Choroid plexus epithelial cell (primary cell): Measurements from ENCODE around the gene LTB4R.
A peak's percentile ranks its signal among the peaks of the same experiment; 100 is the strongest.

Source experiments
- DNase-seq: peaks from one replicate; pipeline ENCODE4 v3.0.0-alpha.2; 2010; ENCODE audit warnings: low read depth
- H3K4me3 ChIP-seq: 2 replicates; pipeline ENCODE4 v1.5.1; 2011; ENCODE audit warnings: low read depth, mild to moderate bottlenecking, control low read depth, low read length, moderate library complexity
- TF ChIP-seq, protein P1 (sequence below): conservative IDR thresholded peaks from 2 replicates; pipeline ENCODE4 v1.5.1; 2011; ENCODE audit warnings: low read depth, mild to moderate bottlenecking, control low read depth, inconsistent platforms, low read length, moderate library complexity

The LTB4R gene

DNA sequence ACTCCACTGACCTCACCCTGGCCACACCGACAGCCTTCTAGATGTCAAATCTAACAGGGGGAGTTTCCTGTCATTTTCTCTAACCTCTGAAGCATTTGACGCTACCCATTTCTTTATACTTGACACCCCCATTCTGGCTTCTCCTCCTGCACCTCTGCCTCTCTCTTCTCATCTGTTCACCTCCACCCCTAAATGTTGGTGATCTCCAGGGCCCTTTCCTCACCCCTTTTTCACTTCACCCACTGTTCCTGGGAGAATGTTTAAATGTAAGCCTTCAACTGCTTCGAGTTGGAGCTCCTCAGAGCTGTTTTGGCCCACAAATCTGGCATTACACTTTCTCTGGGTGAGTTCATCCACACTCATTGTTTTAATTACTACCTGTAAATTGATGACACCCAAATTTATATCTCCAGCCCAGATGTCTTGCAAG, 39.5 kb upstream of the LTB4R start:
- H3K4me3 ChIP-seq, result peak overlapping the region; percentile 98
- TF ChIP-seq, protein P1, sequence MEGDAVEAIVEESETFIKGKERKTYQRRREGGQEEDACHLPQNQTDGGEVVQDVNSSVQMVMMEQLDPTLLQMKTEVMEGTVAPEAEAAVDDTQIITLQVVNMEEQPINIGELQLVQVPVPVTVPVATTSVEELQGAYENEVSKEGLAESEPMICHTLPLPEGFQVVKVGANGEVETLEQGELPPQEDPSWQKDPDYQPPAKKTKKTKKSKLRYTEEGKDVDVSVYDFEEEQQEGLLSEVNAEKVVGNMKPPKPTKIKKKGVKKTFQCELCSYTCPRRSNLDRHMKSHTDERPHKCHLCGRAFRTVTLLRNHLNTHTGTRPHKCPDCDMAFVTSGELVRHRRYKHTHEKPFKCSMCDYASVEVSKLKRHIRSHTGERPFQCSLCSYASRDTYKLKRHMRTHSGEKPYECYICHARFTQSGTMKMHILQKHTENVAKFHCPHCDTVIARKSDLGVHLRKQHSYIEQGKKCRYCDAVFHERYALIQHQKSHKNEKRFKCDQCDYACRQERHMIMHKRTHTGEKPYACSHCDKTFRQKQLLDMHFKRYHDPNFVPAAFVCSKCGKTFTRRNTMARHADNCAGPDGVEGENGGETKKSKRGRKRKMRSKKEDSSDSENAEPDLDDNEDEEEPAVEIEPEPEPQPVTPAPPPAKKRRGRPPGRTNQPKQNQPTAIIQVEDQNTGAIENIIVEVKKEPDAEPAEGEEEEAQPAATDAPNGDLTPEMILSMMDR, result no peak
- DNase-seq, result no peak

DNA sequence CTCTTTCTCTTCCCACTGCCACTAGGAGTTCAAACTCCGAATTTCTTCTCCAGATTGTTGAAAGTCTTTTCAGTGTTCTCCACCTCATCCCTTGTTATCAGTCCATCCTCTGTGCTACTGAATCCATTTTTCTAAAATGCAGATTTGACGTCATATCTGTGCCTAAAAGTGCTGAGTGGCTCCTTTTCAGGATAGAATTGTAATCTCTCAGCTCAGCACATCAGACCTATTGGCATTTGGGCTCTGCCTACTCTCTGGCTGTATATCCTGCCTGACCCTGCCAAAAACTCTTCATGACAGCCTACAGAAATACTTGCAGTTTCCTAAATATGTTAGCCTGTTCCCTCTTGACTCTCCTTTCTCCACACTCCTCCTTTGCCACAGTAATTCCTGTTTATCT, 38.8 kb upstream of the LTB4R start:
- TF ChIP-seq, protein P1, result no peak
- DNase-seq, result no peak
- H3K4me3 ChIP-seq, result no peak overlapping the region

DNA sequence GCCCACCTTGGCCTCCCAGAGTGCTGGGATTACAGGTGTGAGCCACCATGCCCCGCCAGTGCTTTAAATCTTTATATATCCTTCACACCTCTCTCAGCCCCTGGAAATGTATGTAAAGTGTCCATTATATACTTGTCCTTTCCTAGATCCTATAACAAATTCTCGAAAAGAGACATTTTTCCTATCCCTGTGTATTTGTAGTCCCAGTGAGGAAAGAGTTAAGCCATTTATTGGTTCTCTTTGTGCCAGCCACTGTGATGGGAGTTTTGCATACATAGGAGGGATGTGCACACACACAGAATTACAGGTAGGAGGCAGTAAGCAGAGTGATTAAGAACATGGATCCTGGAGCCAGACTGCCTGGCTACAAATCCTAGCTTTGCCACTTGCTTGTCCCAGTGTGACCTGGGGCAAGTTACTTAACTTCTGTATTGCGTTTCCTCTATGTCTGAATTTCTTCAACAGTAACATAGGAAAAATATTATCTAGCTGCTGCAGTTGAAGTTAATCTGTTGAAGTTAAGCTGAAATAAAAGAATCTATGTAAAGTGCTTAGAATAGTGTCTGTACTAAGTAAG, 37.8 kb upstream of the LTB4R start:
- H3K4me3 ChIP-seq, result no peak overlapping the region
- DNase-seq, result peak; percentile 16
- TF ChIP-seq, protein P1, result peak; percentile 22

DNA sequence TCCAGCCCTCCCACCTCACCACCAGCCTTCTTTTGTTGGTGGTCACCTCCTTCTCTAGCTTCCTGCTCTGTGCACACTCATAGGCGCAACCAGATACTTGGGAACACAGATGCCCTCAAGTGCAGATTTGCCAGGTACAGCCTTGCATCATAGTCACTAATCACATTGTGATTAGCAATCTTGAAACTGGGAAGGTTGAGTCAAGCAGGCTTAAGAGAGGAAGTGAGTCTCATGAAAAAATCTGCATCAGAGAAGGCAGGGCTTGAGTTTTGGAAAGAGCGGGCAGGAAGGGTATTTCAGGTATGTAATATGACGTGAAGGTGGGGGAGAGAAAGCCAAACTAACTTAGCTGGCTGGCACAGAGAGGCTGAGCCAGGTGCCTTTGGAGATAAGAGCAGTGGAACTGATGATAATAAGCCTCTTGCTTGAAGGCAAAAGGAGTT, 37.2 kb upstream of the LTB4R start:
- no peak for DNase-seq
- no peak overlapping the region for H3K4me3 ChIP-seq
- TF ChIP-seq, protein P1, result no peak

DNA sequence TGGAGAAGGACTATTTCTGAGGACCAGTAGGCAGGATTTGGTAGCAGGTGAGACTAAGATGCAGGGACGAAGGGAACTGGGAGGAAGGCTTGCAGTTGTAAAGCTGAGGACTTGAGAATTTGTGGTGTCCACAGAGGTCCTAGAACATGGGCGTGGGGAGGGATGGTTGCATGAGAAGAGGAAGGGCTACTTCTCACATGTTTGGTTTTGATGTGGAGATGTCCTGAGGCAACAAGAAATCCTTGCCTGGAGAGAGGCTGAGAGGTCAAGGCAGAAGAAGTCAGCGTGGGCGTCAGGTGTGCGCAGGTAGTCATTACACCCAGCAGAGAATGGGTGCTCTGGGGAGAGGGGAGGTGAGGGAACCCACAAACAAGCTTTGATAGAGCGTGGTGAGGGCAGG, 34.2 kb upstream of the LTB4R start:
- TF ChIP-seq, protein P1, result no peak
- DNase-seq, result no peak
- no peak overlapping the region for H3K4me3 ChIP-seq

DNA sequence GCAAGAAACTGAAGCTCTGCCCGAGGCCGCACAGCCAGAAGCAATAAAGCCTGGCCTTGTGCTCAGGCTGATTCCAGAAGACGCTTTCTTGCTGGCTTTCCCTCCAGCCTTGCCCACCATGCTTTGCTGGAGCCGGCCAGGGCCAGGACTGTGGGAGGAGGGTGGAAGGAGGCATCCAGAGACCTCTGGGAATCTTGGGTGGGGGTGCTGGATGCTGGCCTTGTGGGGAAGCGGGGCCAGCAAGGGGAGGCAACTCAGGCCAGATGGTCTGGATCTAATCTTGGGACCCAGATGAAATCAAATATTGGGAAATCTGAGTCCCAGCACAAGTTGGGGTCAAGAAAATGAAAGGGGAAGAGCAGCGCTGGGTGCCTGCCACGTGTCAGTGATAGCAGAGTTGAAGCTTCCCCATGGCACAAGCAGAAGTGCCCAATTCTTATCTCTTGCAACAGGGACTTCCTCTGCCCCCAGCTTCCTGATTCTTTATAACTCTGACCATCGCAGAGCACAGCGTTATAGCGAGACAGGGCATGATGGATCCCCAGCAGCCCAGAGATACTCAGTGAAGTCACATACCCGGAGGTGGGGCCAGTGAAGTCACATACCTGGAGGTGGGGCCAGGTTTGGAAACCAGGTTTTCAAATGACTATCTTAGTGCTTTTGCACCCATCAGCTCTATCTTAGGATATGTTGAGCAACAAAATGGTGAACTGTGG, 33.5 kb upstream of the LTB4R start:
- H3K4me3 ChIP-seq, result no peak overlapping the region
- TF ChIP-seq, protein P1, result no peak
- DNase-seq, result no peak

DNA sequence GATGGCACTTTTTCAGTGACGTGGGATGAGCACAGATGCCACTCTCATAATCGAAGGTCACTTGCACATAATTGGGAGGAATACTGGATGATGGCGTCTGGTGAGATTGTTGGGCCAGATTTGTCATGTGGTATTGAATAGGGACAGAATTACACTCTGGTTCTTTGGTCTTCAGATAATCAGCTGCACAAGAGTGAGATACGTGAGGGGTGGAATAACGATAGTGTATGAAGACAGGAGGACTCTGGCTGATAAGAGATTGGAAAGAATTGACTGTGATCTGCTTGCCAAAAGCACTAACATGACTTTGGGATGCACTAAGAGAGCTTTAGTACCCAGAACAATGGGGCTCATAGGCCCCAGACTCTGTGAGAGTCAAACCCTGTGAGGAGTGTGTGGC, 32.9 kb upstream of the LTB4R start:
- DNase-seq, result no peak
- TF ChIP-seq, protein P1, result no peak
- H3K4me3 ChIP-seq, result no peak overlapping the region
